ENCODE measurements around the gene DUSP15.

The DUSP15 gene

GRCh38 chr20:31861135-31861384, 9.3 kb downstream of the DUSP15 start:
- TF ChIP-seq, protein P1, sequence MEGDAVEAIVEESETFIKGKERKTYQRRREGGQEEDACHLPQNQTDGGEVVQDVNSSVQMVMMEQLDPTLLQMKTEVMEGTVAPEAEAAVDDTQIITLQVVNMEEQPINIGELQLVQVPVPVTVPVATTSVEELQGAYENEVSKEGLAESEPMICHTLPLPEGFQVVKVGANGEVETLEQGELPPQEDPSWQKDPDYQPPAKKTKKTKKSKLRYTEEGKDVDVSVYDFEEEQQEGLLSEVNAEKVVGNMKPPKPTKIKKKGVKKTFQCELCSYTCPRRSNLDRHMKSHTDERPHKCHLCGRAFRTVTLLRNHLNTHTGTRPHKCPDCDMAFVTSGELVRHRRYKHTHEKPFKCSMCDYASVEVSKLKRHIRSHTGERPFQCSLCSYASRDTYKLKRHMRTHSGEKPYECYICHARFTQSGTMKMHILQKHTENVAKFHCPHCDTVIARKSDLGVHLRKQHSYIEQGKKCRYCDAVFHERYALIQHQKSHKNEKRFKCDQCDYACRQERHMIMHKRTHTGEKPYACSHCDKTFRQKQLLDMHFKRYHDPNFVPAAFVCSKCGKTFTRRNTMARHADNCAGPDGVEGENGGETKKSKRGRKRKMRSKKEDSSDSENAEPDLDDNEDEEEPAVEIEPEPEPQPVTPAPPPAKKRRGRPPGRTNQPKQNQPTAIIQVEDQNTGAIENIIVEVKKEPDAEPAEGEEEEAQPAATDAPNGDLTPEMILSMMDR (IDR thresholded peaks at IDR 0.05; ENCODE audit: extremely low read depth, insufficient read depth, missing control alignments) = no peak
- in situ Hi-C loops (cut with MboI; ENCODE audit: low pct_unique_long_range_greater_than_20kb, low sequenced_read_pairs, unreplicated experiment) = no loop called here
- DNase-seq (ENCODE audit: low spot score) = peak; percentile 56

GRCh38 chr20:31860390-31861134, 9.8 kb downstream of the DUSP15 start:
- in situ Hi-C loops (cut with MboI; ENCODE audit: low pct_unique_long_range_greater_than_20kb, low sequenced_read_pairs, unreplicated experiment) = no loop called here
- no peak for DNase-seq (ENCODE audit: low spot score)
- TF ChIP-seq, protein P1 (IDR thresholded peaks at IDR 0.05; ENCODE audit: extremely low read depth, insufficient read depth, missing control alignments) = no peak

GRCh38 chr20:31859998-31860380, 10.3 kb downstream of the DUSP15 start:
- no peak for DNase-seq (ENCODE audit: low spot score)
- TF ChIP-seq, protein P1 (IDR thresholded peaks at IDR 0.05; ENCODE audit: extremely low read depth, insufficient read depth, missing control alignments) = no peak
- in situ Hi-C loops (cut with MboI; ENCODE audit: low pct_unique_long_range_greater_than_20kb, low sequenced_read_pairs, unreplicated experiment) = no loop called here

DNA sequence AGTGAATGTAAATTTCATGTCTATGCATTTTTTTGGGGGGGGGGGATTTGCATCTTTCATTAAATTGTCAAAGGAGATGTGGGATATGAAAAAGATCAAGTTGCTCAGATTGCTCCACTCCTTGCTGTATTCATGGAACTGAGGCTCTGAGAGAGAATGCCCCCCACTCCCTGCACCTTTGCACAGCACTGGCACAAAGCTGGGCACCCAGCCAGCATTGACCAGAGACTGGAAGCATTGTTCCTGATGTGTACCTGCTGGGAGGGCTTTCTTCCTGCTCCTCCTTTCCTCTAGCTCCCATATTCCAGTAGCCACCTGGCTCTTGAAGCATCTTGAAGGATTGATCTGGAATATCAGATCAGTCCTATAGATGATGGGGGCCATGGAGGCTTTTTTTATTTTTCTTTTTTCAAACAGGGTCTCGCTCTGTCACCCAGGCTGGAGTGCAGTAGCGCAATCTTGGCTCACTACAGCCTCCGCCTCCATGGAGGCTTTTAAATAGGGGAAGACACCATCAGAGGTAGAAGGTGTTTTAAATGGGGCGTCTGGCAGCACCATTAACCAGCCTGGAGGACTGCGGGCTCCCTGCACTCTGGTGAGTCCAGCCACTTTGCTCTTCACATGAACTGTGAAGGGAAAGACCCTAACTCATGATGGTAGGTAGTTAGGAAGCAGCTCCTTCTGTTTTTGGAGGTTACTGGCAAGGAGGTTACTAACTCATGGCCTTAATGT, 10.9 kb downstream of the DUSP15 start:
- DNase-seq (ENCODE audit: low spot score) = no peak
- TF ChIP-seq, protein P1 (IDR thresholded peaks at IDR 0.05; ENCODE audit: extremely low read depth, insufficient read depth, missing control alignments) = no peak
- in situ Hi-C loops (cut with MboI; ENCODE audit: low pct_unique_long_range_greater_than_20kb, low sequenced_read_pairs, unreplicated experiment) = no loop called here

- no peak for DNase-seq (ENCODE audit: low spot score)
- TF ChIP-seq, protein P1 (IDR thresholded peaks at IDR 0.05; ENCODE audit: extremely low read depth, insufficient read depth, missing control alignments) = no peak
Observed at GRCh38 chr20:31858760-31859083, 11.6 kb downstream of the DUSP15 start.

GRCh38 chr20:31857861-31858759, 12.2 kb downstream of the DUSP15 start:
- in situ Hi-C loops (cut with MboI; ENCODE audit: low pct_unique_long_range_greater_than_20kb, low sequenced_read_pairs, unreplicated experiment) = no loop called here
- TF ChIP-seq, protein P1 (IDR thresholded peaks at IDR 0.05; ENCODE audit: extremely low read depth, insufficient read depth, missing control alignments) = no peak
- DNase-seq (ENCODE audit: low spot score) = peak; percentile 77

More at GRCh38 chr20:31858760-31859083, 11.6 kb downstream of the DUSP15 start:
- in situ Hi-C loops (cut with MboI; ENCODE audit: low pct_unique_long_range_greater_than_20kb, low sequenced_read_pairs, unreplicated experiment) = no loop called here

Measured in GM13977 (cell line).